ENCODE data around the gene VPS37C.

VPS37C gene

DNA sequence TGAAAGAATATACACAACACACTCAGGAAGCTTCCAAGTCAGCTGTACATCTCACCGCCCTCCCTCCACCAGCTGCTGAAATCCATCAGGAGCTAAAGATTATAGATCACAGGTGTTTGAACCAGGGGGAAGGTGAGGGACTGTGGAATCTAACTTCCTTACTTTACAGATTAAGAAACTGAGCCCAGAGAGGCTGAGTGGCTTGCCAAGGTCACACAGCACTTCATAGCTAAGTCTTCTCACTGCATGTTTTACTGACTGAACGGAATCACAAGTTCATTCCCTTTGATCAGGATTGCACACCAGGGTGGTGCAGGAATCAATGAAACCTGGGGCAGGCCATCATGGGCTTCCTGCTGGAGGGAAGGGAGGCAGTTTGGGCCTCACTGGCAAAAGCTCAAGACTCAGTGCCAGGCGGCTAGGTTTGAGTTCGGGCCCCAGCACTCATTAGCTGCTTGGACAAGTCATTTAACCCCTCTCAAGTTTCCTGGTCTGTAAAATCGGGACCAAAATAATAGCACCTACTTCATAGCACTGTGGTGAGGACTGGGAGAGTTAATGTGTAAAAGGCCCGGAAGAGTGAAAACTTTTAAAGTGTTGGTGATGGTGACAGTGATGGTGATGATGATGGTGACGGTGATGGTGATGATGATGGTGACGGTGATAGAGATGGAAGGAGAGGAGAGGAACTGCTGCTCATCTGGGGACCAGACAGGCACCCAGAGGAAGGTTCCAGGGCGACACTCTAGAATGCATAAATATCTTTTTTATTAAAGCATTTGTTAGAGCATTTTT, 50.8 kb downstream of the VPS37C start:
- Histone ChIP-seq H2AK5ac (ENCODE audit: low read length) (no peak overlapping the region), H3K79me1 (ENCODE audit: low read length) (no peaks in the 10 kb centered on the region), H3K27me3 (ENCODE audit: insufficient read depth, low read length) (no peaks in the 10 kb centered on the region), H2BK5ac (ENCODE audit: low read depth, low read length, poor library complexity) (no peak overlapping the region), H3K9me3 (ENCODE audit: insufficient read depth, low read depth, low read length) (no peaks in the 10 kb centered on the region), H3K23ac (ENCODE audit: low read length) (no peak overlapping the region), H3K79me2 (ENCODE audit: control insufficient read depth, insufficient read depth, low read length, poor library complexity) (no peaks in the 10 kb centered on the region), H2AFZ (ENCODE audit: insufficient read depth, low read length, poor library complexity) (no peak overlapping the region), H3K27ac (ENCODE audit: low read depth, low read length) (no peak overlapping the region), H4K8ac (ENCODE audit: low read depth, low read length) (no peak overlapping the region), H3K18ac (ENCODE audit: low read length) (no peak overlapping the region), H3K4me3 (ENCODE audit: low read depth, low read length) (no peak overlapping the region), H4K91ac (ENCODE audit: low read depth, low read length) (no peak overlapping the region), H4K12ac (ENCODE audit: low read depth, low read length) (no peak overlapping the region), H3K4me2 (ENCODE audit: low read length) (no peak overlapping the region), H3K4me1 (ENCODE audit: control insufficient read depth in 1 of 2, insufficient read depth in 2 of 2, low read length in 2 of 2) (no peaks in the 10 kb centered on the region), H3K36me3 (ENCODE audit: control insufficient read depth in 1 of 2, insufficient read depth in 2 of 2, low read length in 2 of 2) (no peaks in the 10 kb centered on the region), H2BK120ac (ENCODE audit: insufficient read depth, low read length, poor library complexity) (no peak overlapping the region), H3K4ac (ENCODE audit: low read depth, low read length) (no peak overlapping the region), H3K14ac (ENCODE audit: low read length) (no peak overlapping the region), H2BK12ac (ENCODE audit: low read length) (no peak overlapping the region), H3K9ac (ENCODE audit: low read length) (no peak overlapping the region)
- no CpG with 5 or more reads among the region's 9 CpGs for WGBS (ENCODE audit: extremely low coverage, insufficient coverage, insufficient read length)
- no peak for DNase-seq

DNA sequence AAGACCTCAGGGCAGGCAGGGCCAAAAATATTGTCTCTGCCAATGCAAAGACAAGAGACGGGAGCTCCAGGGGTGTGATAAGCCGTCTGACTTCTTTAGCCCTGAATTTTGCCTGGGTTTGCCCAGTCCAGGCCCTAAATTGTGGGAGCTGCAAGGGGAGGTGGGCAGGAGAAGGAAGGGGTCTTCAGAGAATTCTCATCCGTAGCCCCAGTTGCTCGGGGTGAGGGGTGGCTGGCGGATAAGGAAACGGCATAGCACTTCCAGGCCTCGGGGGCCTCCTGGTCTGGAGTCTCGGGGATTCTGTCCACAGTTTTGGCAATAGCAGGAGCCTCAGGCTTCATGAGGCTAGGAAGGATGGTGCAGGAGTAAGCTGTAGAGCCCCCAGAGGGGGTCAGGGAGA, 51.6 kb downstream of the VPS37C start:
- Histone ChIP-seq H2AK5ac (ENCODE audit: low read length) (no peak overlapping the region), H3K27ac (ENCODE audit: low read depth, low read length) (no peak overlapping the region), H3K79me2 (ENCODE audit: control insufficient read depth, insufficient read depth, low read length, poor library complexity) (no peaks in the 10 kb centered on the region), H4K12ac (ENCODE audit: low read depth, low read length) (no peak overlapping the region), H4K8ac (ENCODE audit: low read depth, low read length) (no peak overlapping the region), H2BK12ac (ENCODE audit: low read length) (no peak overlapping the region), H3K18ac (ENCODE audit: low read length) (no peak overlapping the region), H3K9me3 (ENCODE audit: insufficient read depth, low read depth, low read length) (no peaks in the 10 kb centered on the region), H2BK5ac (ENCODE audit: low read depth, low read length, poor library complexity) (no peak overlapping the region), H3K79me1 (ENCODE audit: low read length) (no peaks in the 10 kb centered on the region), H3K14ac (ENCODE audit: low read length) (no peak overlapping the region), H3K9ac (ENCODE audit: low read length) (no peak overlapping the region), H3K4me3 (ENCODE audit: low read depth, low read length) (no peak overlapping the region), H3K4me2 (ENCODE audit: low read length) (no peak overlapping the region), H3K36me3 (ENCODE audit: control insufficient read depth in 1 of 2, insufficient read depth in 2 of 2, low read length in 2 of 2) (no peaks in the 10 kb centered on the region), H4K91ac (ENCODE audit: low read depth, low read length) (no peak overlapping the region), H3K23ac (ENCODE audit: low read length) (no peak overlapping the region), H3K4me1 (ENCODE audit: control insufficient read depth in 1 of 2, insufficient read depth in 2 of 2, low read length in 2 of 2) (no peaks in the 10 kb centered on the region), H3K27me3 (ENCODE audit: insufficient read depth, low read length) (no peaks in the 10 kb centered on the region), H2AFZ (ENCODE audit: insufficient read depth, low read length, poor library complexity) (no peak overlapping the region), H2BK120ac (ENCODE audit: insufficient read depth, low read length, poor library complexity) (no peak overlapping the region), H3K4ac (ENCODE audit: low read depth, low read length) (no peak overlapping the region)
- DNase-seq = no peak
- no CpG with 5 or more reads among the region's 8 CpGs for WGBS (ENCODE audit: extremely low coverage, insufficient coverage, insufficient read length)

GRCh38 chr11:61108847-61109585, 52.2 kb downstream of the VPS37C start:
- Histone ChIP-seq H2BK5ac (ENCODE audit: low read depth, low read length, poor library complexity) (no peak overlapping the region), H3K36me3 (ENCODE audit: control insufficient read depth in 1 of 2, insufficient read depth in 2 of 2, low read length in 2 of 2) (no peaks in the 10 kb centered on the region), H3K27me3 (ENCODE audit: insufficient read depth, low read length) (no peaks in the 10 kb centered on the region), H2BK12ac (ENCODE audit: low read length) (no peak overlapping the region), H3K23ac (ENCODE audit: low read length) (no peak overlapping the region), H3K4ac (ENCODE audit: low read depth, low read length) (no peak overlapping the region), H3K79me2 (ENCODE audit: control insufficient read depth, insufficient read depth, low read length, poor library complexity) (no peaks in the 10 kb centered on the region), H4K91ac (ENCODE audit: low read depth, low read length) (no peak overlapping the region), H3K9me3 (ENCODE audit: insufficient read depth, low read depth, low read length) (no peaks in the 10 kb centered on the region), H2AFZ (ENCODE audit: insufficient read depth, low read length, poor library complexity) (no peak overlapping the region), H4K8ac (ENCODE audit: low read depth, low read length) (no peak overlapping the region), H3K9ac (ENCODE audit: low read length) (no peak overlapping the region), H3K14ac (ENCODE audit: low read length) (no peak overlapping the region), H3K27ac (ENCODE audit: low read depth, low read length) (no peak overlapping the region), H3K4me1 (ENCODE audit: control insufficient read depth in 1 of 2, insufficient read depth in 2 of 2, low read length in 2 of 2) (no peaks in the 10 kb centered on the region), H3K79me1 (ENCODE audit: low read length) (no peaks in the 10 kb centered on the region), H3K4me2 (ENCODE audit: low read length) (no peak overlapping the region), H4K12ac (ENCODE audit: low read depth, low read length) (no peak overlapping the region), H2BK120ac (ENCODE audit: insufficient read depth, low read length, poor library complexity) (no peak overlapping the region), H3K18ac (ENCODE audit: low read length) (no peak overlapping the region), H2AK5ac (ENCODE audit: low read length) (no peak overlapping the region), H3K4me3 (ENCODE audit: low read depth, low read length) (no peak overlapping the region)
- WGBS (ENCODE audit: extremely low coverage, insufficient coverage, insufficient read length) = no CpG with 5 or more reads among the region's 15 CpGs
- DNase-seq = no peak

- Histone ChIP-seq H3K27me3 (ENCODE audit: insufficient read depth, low read length) (no peaks in the 10 kb centered on the region), H3K27ac (ENCODE audit: low read depth, low read length) (no peak overlapping the region), H3K9me3 (ENCODE audit: insufficient read depth, low read depth, low read length) (no peaks in the 10 kb centered on the region), H2BK5ac (ENCODE audit: low read depth, low read length, poor library complexity) (no peak overlapping the region), H3K14ac (ENCODE audit: low read length) (no peak overlapping the region), H2BK120ac (ENCODE audit: insufficient read depth, low read length, poor library complexity) (no peak overlapping the region), H4K91ac (ENCODE audit: low read depth, low read length) (no peak overlapping the region), H3K9ac (ENCODE audit: low read length) (no peak overlapping the region), H3K79me2 (ENCODE audit: control insufficient read depth, insufficient read depth, low read length, poor library complexity) (no peaks in the 10 kb centered on the region), H3K4ac (ENCODE audit: low read depth, low read length) (no peak overlapping the region), H3K4me1 (ENCODE audit: control insufficient read depth in 1 of 2, insufficient read depth in 2 of 2, low read length in 2 of 2) (no peaks in the 10 kb centered on the region), H3K79me1 (ENCODE audit: low read length) (no peaks in the 10 kb centered on the region), H2BK12ac (ENCODE audit: low read length) (no peak overlapping the region), H4K12ac (ENCODE audit: low read depth, low read length) (no peak overlapping the region), H3K4me2 (ENCODE audit: low read length) (no peak overlapping the region), H4K8ac (ENCODE audit: low read depth, low read length) (no peak overlapping the region), H3K36me3 (ENCODE audit: control insufficient read depth in 1 of 2, insufficient read depth in 2 of 2, low read length in 2 of 2) (no peaks in the 10 kb centered on the region), H2AFZ (ENCODE audit: insufficient read depth, low read length, poor library complexity) (no peak overlapping the region), H2AK5ac (ENCODE audit: low read length) (no peak overlapping the region), H3K18ac (ENCODE audit: low read length) (no peak overlapping the region), H3K4me3 (ENCODE audit: low read depth, low read length) (no peak overlapping the region), H3K23ac (ENCODE audit: low read length) (no peak overlapping the region)
- no peak for DNase-seq
- no CpG with 5 or more reads among the region's 3 CpGs for WGBS (ENCODE audit: extremely low coverage, insufficient coverage, insufficient read length)
These were observed 53.3 kb downstream of the VPS37C start for GRCh38 chr11:61107888-61108287.

Measured in trophoblast cell (in vitro differentiated cells and primary cell).